GM12878 (cell line): ENCODE measurements around the gene OSBPL10. TPM values are rescaled to one million over a fixed set of nuclear protein-coding genes. Genes with fewer than 3 reads are reported as not detected.

ENCODE experiments used
- ATAC-seq: fragments of 200-7000 bp; cut with Tn5 transposase; 3 replicates; pipeline ENCODE4 v1.9.1; 2020; ENCODE audit warnings: mild to moderate bottlenecking, moderate library complexity
- BruUV-seq: library from RNA; stranded (reverse); fragments of 400-500 nt; replicated peaks from 2 replicates; lab custom pipeline; 2021; lab: Mats Ljungman, UMichigan
- CTCF ChIA-PET: fragments of 300-600 bp; sonication (Branson Sonifier 250); formaldehyde crosslinking; extraction: SDS; loops from one replicate; lab custom pipeline; 2021; ENCODE audit warnings: inconsistent platforms; lab: Yijun Ruan, JAX
- POLR2A ChIA-PET: fragments of 350-600 bp; formaldehyde crosslinking; extraction: SDS; loops from one replicate; lab custom pipeline; 2021; ENCODE audit warnings: inconsistent platforms; lab: Charles Lee
- RAD21 ChIA-PET: fragments of 300-600 bp; sonication (Branson Sonifier 250); formaldehyde crosslinking; loops from one replicate; lab custom pipeline; 2023; ENCODE audit warnings: antibody characterized with exemption; ENCODE audit not compliant: unreplicated experiment; lab: Charles Lee
- SMC1A ChIA-PET: fragments of 300-600 bp; sonication (Branson Sonifier 250); formaldehyde crosslinking; loops from one replicate; lab custom pipeline; 2023; ENCODE audit not compliant: unreplicated experiment, uncharacterized antibody; lab: Charles Lee
- DNase-seq: peaks from one replicate; pipeline ENCODE4 v3.0.0-alpha.2; 2011; ENCODE audit warnings: low read depth, low spot score
- FAIRE-seq: peaks from 3 replicates; lab custom pipeline; 2011; peaks lifted over from hg19 to GRCh38; lab: Jason Lieb, UNC
- H2AFZ ChIP-seq: 2 replicates; pipeline ENCODE4 v1.6.0; 2011; ENCODE audit warnings: low read depth, low read length, control low read depth; ENCODE audit not compliant: control insufficient read depth
- H3K27ac ChIP-seq: 2 replicates; pipeline ENCODE4 v1.5.1; 2011; ENCODE audit warnings: control low read depth; ENCODE audit not compliant: control insufficient read depth, insufficient read depth
- H3K27me3 ChIP-seq, 2 experiments: replicated peaks in 1 of 2; 2 replicates each; pipeline versions ENCODE4 v1.6.0 to v1.6.1; 2011; ENCODE audit warnings: low read length in 1 of 2; ENCODE audit not compliant: control insufficient read depth in 2 of 2, insufficient read depth in 2 of 2
- H3K36me3 ChIP-seq, 2 experiments: 2 replicates each; pipeline ENCODE4 v1.5.1; 2011; ENCODE audit warnings: low read length in 1 of 2; ENCODE audit not compliant: control insufficient read depth in 2 of 2, insufficient read depth in 2 of 2
- H3K4me1 ChIP-seq: 2 replicates; pipeline ENCODE4 v1.6.1; 2011; ENCODE audit warnings: mild to moderate bottlenecking, low read length, moderate library complexity, mixed read lengths; ENCODE audit not compliant: control insufficient read depth, insufficient read depth
- H3K4me2 ChIP-seq: 2 replicates; pipeline ENCODE4 v1.6.0; 2011; ENCODE audit warnings: control low read depth; ENCODE audit not compliant: control insufficient read depth, insufficient read depth
- H3K4me3 ChIP-seq: fragments of 200-600 bp; sonication (generic); 2 replicates; pipeline ENCODE4 v1.5.1; 2016
- H3K79me2 ChIP-seq: 2 replicates; pipeline ENCODE4 v1.6.0; 2011; ENCODE audit warnings: low read length; ENCODE audit not compliant: control insufficient read depth, insufficient read depth
- H3K9ac ChIP-seq: 2 replicates; pipeline ENCODE4 v1.8.0; 2011; ENCODE audit warnings: low read length, control low read depth, mixed read lengths; ENCODE audit not compliant: control insufficient read depth, insufficient read depth
- H3K9me3 ChIP-seq: replicated peaks from 3 replicates; pipeline ENCODE4 v1.5.1; 2011; ENCODE audit warnings: mild to moderate bottlenecking, low read length; ENCODE audit not compliant: control insufficient read depth, insufficient read depth
- H4K20me1 ChIP-seq: 2 replicates; pipeline ENCODE4 v1.6.0; 2011; ENCODE audit not compliant: control insufficient read depth, insufficient read depth
- BMI1 ChIP-seq: fragments of 450-650 bp; IDR thresholded peaks from 2 replicates; pipeline ENCODE4 v1.6.1; 2016; ENCODE audit warnings: mild to moderate bottlenecking, moderate library complexity, borderline replicate concordance
- CHD1 ChIP-seq: IDR thresholded peaks from 2 replicates; pipeline ENCODE4 v1.6.1; 2012; ENCODE audit warnings: low read depth, low read length, improper control_type of control experiment
- ETV6 ChIP-seq, 2 experiments: fragments of 450-650 bp in 1 of 2; IDR thresholded peaks in 1 of 2; conservative IDR thresholded peaks in 1 of 2; 2 replicates each; pipeline ENCODE4 v1.6.1; 2014; ENCODE audit warnings: antibody characterized with exemption in 1 of 2, borderline replicate concordance in 1 of 2, low read depth in 1 of 2, mild to moderate bottlenecking in 1 of 2, moderate library complexity in 1 of 2
- FOXK2 ChIP-seq: fragments of 450-650 bp; IDR thresholded peaks from 2 replicates; pipeline ENCODE4 v1.6.1; 2017; ENCODE audit warnings: mild to moderate bottlenecking, moderate library complexity
- GABPA ChIP-seq: IDR thresholded peaks from 2 replicates; pipeline ENCODE4 v1.6.1; 2014; ENCODE audit warnings: antibody characterized with exemption, low read depth, mild to moderate bottlenecking, inconsistent platforms
- MEF2B ChIP-seq: fragments of 450-650 bp; IDR thresholded peaks from 2 replicates; pipeline ENCODE4 v1.6.1; 2018; ENCODE audit warnings: mild to moderate bottlenecking, moderate library complexity; ENCODE audit not compliant: partially characterized antibody, poor library complexity, severe bottlenecking
- PAX5 ChIP-seq: IDR thresholded peaks from 2 replicates; pipeline ENCODE4 v1.6.1; 2011; ENCODE audit warnings: low read depth, low read length, borderline replicate concordance
- RAD51 ChIP-seq: fragments of 450-650 bp; IDR thresholded peaks from 2 replicates; pipeline ENCODE4 v1.6.1; 2016; ENCODE audit warnings: moderate library complexity, mild to moderate bottlenecking, inconsistent platforms
- RB1 ChIP-seq: fragments of 450-650 bp; formaldehyde crosslinking; IDR thresholded peaks from 2 replicates; pipeline ENCODE4 v1.6.1; 2017; ENCODE audit warnings: mild to moderate bottlenecking, borderline replicate concordance
- RCOR1 ChIP-seq: conservative IDR thresholded peaks from 2 replicates; pipeline ENCODE4 v1.6.1; 2012; ENCODE audit warnings: low read depth, low read length, improper control_type of control experiment
- SMAD5 ChIP-seq: IDR thresholded peaks from 2 replicates; pipeline ENCODE4 v1.6.1; 2016; ENCODE audit warnings: antibody characterized with exemption, low read depth
- SPI1 ChIP-seq: IDR thresholded peaks from 2 replicates; pipeline ENCODE4 v1.6.1; 2011; ENCODE audit warnings: low read depth, mild to moderate bottlenecking, low read length, moderate library complexity, borderline replicate concordance; ENCODE audit not compliant: insufficient read depth
- SREBF2 ChIP-seq: IDR thresholded peaks from 2 replicates; pipeline ENCODE4 v1.6.1; 2012; ENCODE audit warnings: mild to moderate bottlenecking, low read length
- SRF ChIP-seq, 2 experiments: IDR thresholded peaks; 2 replicates each; pipeline ENCODE4 v1.6.1; 2011; ENCODE audit warnings: low read depth in 2 of 2, low read length in 2 of 2, mild to moderate bottlenecking in 1 of 2, moderate library complexity in 1 of 2
- YBX1 ChIP-seq: fragments of 450-650 bp; IDR thresholded peaks from 2 replicates; pipeline ENCODE4 v1.6.1; 2016; ENCODE audit warnings: antibody characterized with exemption
- ZNF622 ChIP-seq: fragments of 450-650 bp; IDR thresholded peaks from 2 replicates; pipeline ENCODE4 v1.6.1; 2017; ENCODE audit warnings: mild to moderate bottlenecking, inconsistent platforms
- WGBS: methylation state at CpG from one replicate; pipeline ENCODE4 v1.1.6; 2016; ENCODE audit warnings: low lambda C conversion rate; ENCODE audit not compliant: insufficient replicate concordance, insufficient coverage; ENCODE audit errors: missing lambda C conversion rate; 5-methylcytosine and 5-hydroxymethylcytosine counted together
- in situ Hi-C: fragments of 300-500 bp; cut with MboI; formaldehyde crosslinking; loops from 9 replicates; pipeline ENCODE4 v1.14.3; 2018; ENCODE audit warnings: mixed read lengths
- intact Hi-C: fragments of 100-400 bp; cut with micrococcal nuclease; formaldehyde crosslinking; loops from one replicate; pipeline ENCODE4 v1.14.2; 2022; ENCODE audit not compliant: unreplicated experiment
- polyA plus RNA-seq, 11 experiments: library from polyadenylated mRNA; depleted of rRNA in 4 of 11; unstranded in 6 of 11; stranded (reverse) in 5 of 11; fragments of >200 nt; fragmentation: Nextera tagmentation in 4 of 11; fragmentation: Illumina TruSeq in 1 of 11; extraction: Ambion mirVana in 4 of 11; extraction: Trizol in 1 of 11; gene quantifications; 1 replicate in 1 of 11; 2 replicates in 10 of 11; pipeline versions ENCODE4 v1.2.1 to v1.2.3, GENCODE V29; 2011 to 2016; ENCODE audit warnings: inconsistent platforms in 2 of 11, missing spikeins in 2 of 11, low read depth in 1 of 11
- total RNA-seq, 4 experiments: library from RNA; depleted of rRNA in 3 of 4; stranded (reverse); fragments of >200 nt in 3 of 4; fragmentation: Illumina TruSeq in 1 of 4; extraction: Trizol in 1 of 4; gene quantifications; 2 replicates each; pipeline versions ENCODE4 v1.2.1 to v1.2.3, GENCODE V29; 2013 to 2021
- TF ChIP-seq, protein P1 (sequence below): IDR thresholded peaks from 2 replicates; pipeline ENCODE4 v1.6.1; 2011; ENCODE audit warnings: low read depth, mild to moderate bottlenecking, low read length, moderate library complexity, borderline replicate concordance; ENCODE audit errors: extremely low read depth
- TF ChIP-seq, protein P2 (sequence below): fragments of 450-650 bp; IDR thresholded peaks from 2 replicates; pipeline ENCODE4 v1.6.1; 2014; ENCODE audit warnings: mild to moderate bottlenecking
- TF ChIP-seq, protein P3 (sequence below): fragments of 450-650 bp; IDR thresholded peaks from 2 replicates; pipeline ENCODE4 v1.6.1; 2016; ENCODE audit warnings: mild to moderate bottlenecking
- TF ChIP-seq, protein P4 (sequence below): IDR thresholded peaks from 2 replicates; pipeline ENCODE4 v1.6.1; 2012; ENCODE audit warnings: low read depth, low read length, improper control_type of control experiment

The OSBPL10 gene
- total and polyA plus RNA-seq, 10 of the 15 experiments (the other 5 are each of a cell fraction or from before 2014, with no cell fraction given), result 0.03 to 0.25 (median 0.09) TPM; not detected in 5

DNA sequence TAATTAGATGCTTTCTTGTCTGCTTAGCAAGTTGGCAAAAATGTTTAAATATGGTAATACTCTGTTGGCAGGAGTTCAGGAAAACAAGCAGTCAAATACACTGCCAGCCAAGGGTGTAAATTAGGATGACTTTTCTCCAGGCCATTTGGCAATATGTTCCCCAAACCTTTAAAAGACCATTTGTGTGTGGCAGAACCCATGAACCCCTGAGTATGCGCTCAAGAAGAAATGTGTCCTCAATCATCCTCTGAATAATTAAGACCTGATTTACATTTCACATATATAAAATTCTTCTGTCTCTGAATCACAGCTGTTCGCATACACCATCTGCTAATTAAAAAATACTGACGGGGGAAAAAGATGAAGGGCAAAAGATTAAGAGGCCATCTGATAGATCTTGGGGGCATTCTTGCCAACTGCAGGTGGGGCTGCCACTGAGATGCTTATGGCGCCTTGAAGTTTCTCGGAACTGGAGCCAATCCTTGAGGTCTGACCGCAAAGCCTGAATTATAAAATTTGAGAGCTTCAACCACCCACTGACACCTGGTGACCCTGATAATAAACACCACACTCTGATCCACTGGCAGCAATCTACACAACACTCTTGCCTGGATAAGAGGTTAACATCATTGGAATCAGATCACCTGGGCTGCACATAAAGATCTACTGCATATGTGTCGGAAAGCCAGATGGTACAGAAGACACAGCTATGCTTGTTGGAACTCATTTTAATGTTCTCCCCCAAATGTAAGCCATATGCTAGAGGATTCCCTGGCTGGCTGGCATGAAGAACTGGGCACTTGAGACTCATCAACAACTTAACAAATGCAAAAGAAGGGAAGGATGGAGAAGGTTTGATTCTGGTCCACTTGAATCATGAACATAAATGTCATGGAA lies 190.6 kb downstream of the OSBPL10 start (continued):
- TF ChIP-seq CHD1, result no peak
- no peak for TF ChIP-seq SMAD5
- TF ChIP-seq, protein P1, sequence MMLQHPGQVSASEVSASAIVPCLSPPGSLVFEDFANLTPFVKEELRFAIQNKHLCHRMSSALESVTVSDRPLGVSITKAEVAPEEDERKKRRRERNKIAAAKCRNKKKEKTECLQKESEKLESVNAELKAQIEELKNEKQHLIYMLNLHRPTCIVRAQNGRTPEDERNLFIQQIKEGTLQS, result no peak
- TF ChIP-seq MEF2B, result no peak
- no peak for TF ChIP-seq ZNF622

DNA sequence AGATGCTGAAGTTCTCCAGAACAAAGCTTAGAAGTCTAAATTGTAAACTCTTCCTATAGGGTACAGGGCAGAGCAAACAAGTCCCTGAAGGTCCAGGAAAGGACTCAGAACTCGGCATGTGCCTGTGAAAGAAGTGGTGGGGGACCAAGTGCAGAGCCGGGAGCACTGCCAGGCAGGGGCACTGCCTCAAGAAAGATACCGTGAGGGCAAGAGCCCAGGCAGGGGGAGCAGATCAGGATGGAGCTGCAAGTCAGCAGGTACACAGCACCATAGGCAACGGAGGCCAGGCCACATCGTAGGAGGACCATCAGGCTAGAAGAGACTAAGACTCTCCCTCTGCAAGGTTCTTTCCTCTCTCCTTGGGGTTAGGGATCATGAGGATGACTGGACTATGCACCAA lies 191.6 kb downstream of the OSBPL10 start:
- Histone ChIP-seq H4K20me1 (no peaks in the 10 kb centered on the region), H2AFZ (no peak overlapping the region), H3K4me2 (no peak overlapping the region), H3K36me3 (no peaks in the 10 kb centered on the region), H3K9ac (no peak overlapping the region), H3K9me3 (no peaks in the 10 kb centered on the region), H3K27me3 (no peaks in the 10 kb centered on the region), H3K79me2 (no peaks in the 10 kb centered on the region), H3K27ac (no peak overlapping the region), H3K4me3 (no peak overlapping the region), H3K4me1 (no peaks in the 10 kb centered on the region)
- in situ Hi-C loops (no loop called here), intact Hi-C loops (no loop called here)
- WGBS, result 36% methylated on average over 5 of the region's 5 CpGs
- FAIRE-seq (no peak), DNase-seq (no peak), ATAC-seq (no peak)
- POLR2A ChIA-PET, result no interaction called here
- SMC1A ChIA-PET, result interaction anchor here (0.6 kb wide), 1 partner anchor 22 kb away, joined by 3 read pairs; no protein-coding TSS in a partner anchor
- CTCF ChIA-PET, result no interaction called here
- RAD21 ChIA-PET, result no interaction called here
- no TSS peak for BruUV-seq
- TF ChIP-seq, protein P2, sequence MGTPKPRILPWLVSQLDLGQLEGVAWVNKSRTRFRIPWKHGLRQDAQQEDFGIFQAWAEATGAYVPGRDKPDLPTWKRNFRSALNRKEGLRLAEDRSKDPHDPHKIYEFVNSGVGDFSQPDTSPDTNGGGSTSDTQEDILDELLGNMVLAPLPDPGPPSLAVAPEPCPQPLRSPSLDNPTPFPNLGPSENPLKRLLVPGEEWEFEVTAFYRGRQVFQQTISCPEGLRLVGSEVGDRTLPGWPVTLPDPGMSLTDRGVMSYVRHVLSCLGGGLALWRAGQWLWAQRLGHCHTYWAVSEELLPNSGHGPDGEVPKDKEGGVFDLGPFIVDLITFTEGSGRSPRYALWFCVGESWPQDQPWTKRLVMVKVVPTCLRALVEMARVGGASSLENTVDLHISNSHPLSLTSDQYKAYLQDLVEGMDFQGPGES, result no peak
- TF ChIP-seq SPI1 (no peak), BMI1 (no peak), SRF (IDR thresholded peaks at IDR 0.05; ENCODE audit: low read depth in 2 of 2, low read length in 2 of 2) (no peak), PAX5 (no peak), YBX1 (no peak), RCOR1 (no peak), GABPA (no peak), SREBF2 (no peak), RAD51 (no peak), ETV6 (conservative IDR thresholded peaks at IDR 0.05 in 1 of 2, IDR thresholded peaks at IDR 0.05 in 1 of 2; ENCODE audit: borderline replicate concordance in 1 of 2, low read depth in 1 of 2) (no peak), FOXK2 (no peak), RB1 (no peak)
- TF ChIP-seq, protein P3, sequence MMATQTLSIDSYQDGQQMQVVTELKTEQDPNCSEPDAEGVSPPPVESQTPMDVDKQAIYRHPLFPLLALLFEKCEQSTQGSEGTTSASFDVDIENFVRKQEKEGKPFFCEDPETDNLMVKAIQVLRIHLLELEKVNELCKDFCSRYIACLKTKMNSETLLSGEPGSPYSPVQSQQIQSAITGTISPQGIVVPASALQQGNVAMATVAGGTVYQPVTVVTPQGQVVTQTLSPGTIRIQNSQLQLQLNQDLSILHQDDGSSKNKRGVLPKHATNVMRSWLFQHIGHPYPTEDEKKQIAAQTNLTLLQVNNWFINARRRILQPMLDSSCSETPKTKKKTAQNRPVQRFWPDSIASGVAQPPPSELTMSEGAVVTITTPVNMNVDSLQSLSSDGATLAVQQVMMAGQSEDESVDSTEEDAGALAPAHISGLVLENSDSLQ, result no peak
- TF ChIP-seq, protein P4, sequence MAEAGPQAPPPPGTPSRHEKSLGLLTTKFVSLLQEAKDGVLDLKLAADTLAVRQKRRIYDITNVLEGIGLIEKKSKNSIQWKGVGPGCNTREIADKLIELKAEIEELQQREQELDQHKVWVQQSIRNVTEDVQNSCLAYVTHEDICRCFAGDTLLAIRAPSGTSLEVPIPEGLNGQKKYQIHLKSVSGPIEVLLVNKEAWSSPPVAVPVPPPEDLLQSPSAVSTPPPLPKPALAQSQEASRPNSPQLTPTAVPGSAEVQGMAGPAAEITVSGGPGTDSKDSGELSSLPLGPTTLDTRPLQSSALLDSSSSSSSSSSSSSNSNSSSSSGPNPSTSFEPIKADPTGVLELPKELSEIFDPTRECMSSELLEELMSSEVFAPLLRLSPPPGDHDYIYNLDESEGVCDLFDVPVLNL, result no peak
